ENCODE results near the gene GRID2IP.
A peak's percentile ranks its signal among the peaks of the same experiment; 100 is the strongest.

The GRID2IP gene

DNA sequence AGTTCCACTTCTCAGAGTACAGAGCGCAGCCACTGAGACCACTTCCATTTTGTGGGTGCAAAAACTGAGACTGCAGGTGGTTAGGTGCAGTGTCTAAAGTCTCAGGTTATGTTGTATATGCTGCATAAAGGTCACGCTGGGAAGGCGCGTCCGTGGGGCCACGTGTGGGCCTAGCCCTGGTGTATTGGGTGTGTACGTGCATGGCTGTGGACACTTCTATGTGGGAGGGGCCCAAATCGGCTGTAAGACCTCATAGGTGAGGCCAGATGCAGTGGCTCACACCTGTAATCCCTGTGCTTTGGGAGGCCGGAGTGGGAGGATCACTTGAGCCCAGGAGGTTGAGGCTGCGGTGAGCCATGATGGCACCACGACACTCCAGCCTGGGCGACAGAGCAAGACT lies 37.7 kb downstream of the GRID2IP start:
- peaks cover 6% of the 10 kb centered on the region for H3K4me1 Mint-ChIP-seq
- no peaks in the 10 kb centered on the region for H3K9me3 Mint-ChIP-seq
- no peaks in the 10 kb centered on the region for H3K36me3 Mint-ChIP-seq (ENCODE audit: low read depth)
- DNase-seq (no peak), ATAC-seq (no peak)
- no peaks in the 10 kb centered on the region for H3K27me3 Mint-ChIP-seq
- H3K27ac Mint-ChIP-seq, result no peak overlapping the region
- H3K4me3 Mint-ChIP-seq, result no peak overlapping the region

DNA sequence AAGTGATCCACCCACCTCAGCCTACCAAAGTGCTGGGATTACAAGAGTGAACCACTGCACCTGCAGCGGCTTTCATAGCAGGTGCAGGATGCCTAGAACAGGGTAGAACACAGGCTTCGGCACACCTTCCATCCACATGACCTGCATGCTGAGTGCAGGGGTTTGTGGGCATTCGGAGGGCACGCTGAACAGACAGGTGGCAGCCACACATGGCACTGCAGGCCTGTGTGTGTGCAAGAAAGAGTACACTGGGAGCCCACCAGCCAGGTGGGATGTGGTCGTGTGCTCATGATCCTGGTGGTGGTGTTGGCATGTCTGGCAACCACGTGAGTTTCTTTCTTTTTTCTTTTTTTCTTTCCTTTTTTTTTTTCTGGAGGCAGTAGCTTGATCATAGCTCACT lies 38.4 kb downstream of the GRID2IP start:
- Mint-ChIP-seq H3K4me3 (no peak overlapping the region), H3K9me3 (no peaks in the 10 kb centered on the region), H3K27ac (no peak overlapping the region), H3K27me3 (no peaks in the 10 kb centered on the region), H3K4me1 (peaks cover 6% of the 10 kb centered on the region), H3K36me3 (ENCODE audit: low read depth) (no peaks in the 10 kb centered on the region)
- DNase-seq (no peak), ATAC-seq (no peak)

DNA sequence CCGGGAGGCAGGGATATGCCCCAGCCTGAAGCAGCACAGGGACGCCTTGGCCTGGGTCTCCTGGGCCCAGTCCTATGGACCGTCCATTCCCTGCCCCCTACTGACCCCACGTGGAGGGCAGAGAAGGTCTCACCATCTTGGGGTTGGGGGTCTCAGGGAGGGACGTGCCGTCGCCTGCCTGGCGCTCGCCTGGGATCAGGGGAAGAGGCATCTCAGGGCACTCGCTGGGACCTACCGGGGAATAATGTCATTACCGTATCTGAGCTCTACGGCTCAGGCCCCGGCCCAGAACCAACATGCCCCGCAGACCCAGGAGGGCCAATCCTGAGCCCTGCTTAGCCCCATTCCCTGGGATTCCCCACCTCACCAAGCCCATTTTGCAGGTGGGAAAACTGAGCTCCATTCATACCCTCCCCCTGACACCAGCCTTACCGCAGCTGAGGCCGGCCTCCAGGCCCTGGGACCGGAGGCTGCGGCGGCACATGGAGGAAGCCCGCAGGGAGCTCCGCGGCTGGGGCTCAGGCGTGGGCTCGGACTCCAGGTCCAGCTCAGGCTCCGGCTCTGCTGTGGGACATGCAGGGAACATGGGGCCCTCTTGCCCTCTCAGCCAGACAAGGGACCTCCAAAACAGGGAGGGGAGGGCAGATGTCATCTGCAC lies 40.7 kb downstream of the GRID2IP start:
- DNase-seq, result no peak
- H3K27ac Mint-ChIP-seq, result no peak overlapping the region
- H3K4me3 Mint-ChIP-seq, result no peak overlapping the region
- H3K36me3 Mint-ChIP-seq (ENCODE audit: low read depth), result no peaks in the 10 kb centered on the region
- H3K27me3 Mint-ChIP-seq, result no peaks in the 10 kb centered on the region
- no peaks in the 10 kb centered on the region for H3K4me1 Mint-ChIP-seq
- ATAC-seq, result no peak
- no peaks in the 10 kb centered on the region for H3K9me3 Mint-ChIP-seq

DNA sequence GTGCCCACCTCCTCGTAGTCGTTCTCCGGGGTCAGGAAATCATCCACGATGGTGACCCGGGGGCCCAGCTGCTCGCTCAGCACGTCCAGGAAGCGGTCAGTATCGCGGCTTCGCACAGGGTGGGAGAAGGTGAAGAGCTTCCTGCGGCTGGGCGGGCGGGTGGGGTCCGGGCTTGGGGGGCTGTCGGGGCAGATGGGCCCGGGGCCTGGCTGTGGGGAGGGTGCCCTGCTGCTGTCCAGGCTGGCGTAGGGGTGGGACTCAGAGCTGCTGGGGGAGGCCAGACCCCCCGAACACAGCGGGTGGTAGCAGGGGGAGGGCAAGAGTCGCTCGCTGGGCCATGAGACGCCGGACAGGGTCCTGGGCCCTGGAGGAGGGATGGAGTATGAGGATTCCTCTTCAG lies 42.3 kb downstream of the GRID2IP start:
- H3K4me1 Mint-ChIP-seq, result peaks cover 4% of the 10 kb centered on the region
- ATAC-seq (no peak), DNase-seq (no peak)
- no peaks in the 10 kb centered on the region for H3K9me3 Mint-ChIP-seq
- H3K27ac Mint-ChIP-seq, result no peak overlapping the region
- no peaks in the 10 kb centered on the region for H3K36me3 Mint-ChIP-seq (ENCODE audit: low read depth)
- H3K4me3 Mint-ChIP-seq, result no peak overlapping the region
- no peaks in the 10 kb centered on the region for H3K27me3 Mint-ChIP-seq

DNA sequence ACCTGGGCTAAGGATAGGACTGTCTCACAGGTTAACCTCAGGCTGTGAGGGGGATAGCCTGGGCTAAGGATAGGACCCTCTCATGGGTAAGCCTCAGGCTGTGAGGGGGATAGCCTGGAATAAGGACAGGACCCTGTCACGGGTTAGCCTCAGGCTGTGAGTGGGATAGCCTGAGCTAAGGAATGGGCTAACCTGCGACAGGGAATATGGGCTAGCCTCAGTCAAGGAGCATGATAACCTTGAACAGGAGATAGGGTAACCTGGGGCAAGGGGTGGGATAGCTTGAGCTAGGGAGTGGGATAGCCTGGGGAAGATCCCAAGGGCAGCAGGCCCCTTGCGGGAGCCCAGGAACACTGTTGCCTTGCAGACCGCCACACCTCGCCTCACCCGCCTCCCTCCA lies 42.7 kb downstream of the GRID2IP start:
- H3K4me3 Mint-ChIP-seq, result no peak overlapping the region
- H3K9me3 Mint-ChIP-seq, result no peaks in the 10 kb centered on the region
- H3K4me1 Mint-ChIP-seq, result peaks cover 4% of the 10 kb centered on the region
- ATAC-seq (no peak), DNase-seq (no peak)
- no peaks in the 10 kb centered on the region for H3K36me3 Mint-ChIP-seq (ENCODE audit: low read depth)
- H3K27ac Mint-ChIP-seq, result no peak overlapping the region
- H3K27me3 Mint-ChIP-seq, result no peaks in the 10 kb centered on the region

DNA sequence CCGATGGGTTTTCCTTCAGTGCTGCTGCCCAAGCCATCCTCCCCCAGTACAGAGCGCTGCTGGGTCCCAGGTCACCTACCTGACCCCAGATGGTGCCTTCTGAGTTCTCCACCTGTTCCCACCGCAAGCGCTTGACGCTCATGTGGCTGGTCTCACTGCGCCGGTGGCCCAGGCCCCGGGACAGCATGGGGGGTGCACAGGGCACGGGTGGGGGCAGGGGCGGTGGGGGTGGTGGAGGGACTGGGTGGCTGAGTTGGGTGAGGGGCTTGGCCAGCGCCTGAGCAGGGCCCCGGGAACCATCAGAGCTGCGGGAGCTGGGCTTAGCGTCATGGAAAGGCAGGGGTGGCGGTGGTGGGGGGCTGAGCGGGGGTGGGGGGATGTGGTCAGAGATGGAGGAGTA lies 43.4 kb downstream of the GRID2IP start:
- Mint-ChIP-seq H3K4me1 (peaks cover 4% of the 10 kb centered on the region), H3K4me3 (no peak overlapping the region), H3K27me3 (no peaks in the 10 kb centered on the region), H3K27ac (no peak overlapping the region), H3K9me3 (no peaks in the 10 kb centered on the region), H3K36me3 (ENCODE audit: low read depth) (no peaks in the 10 kb centered on the region)
- DNase-seq, result no peak
- no peak for ATAC-seq

DNA sequence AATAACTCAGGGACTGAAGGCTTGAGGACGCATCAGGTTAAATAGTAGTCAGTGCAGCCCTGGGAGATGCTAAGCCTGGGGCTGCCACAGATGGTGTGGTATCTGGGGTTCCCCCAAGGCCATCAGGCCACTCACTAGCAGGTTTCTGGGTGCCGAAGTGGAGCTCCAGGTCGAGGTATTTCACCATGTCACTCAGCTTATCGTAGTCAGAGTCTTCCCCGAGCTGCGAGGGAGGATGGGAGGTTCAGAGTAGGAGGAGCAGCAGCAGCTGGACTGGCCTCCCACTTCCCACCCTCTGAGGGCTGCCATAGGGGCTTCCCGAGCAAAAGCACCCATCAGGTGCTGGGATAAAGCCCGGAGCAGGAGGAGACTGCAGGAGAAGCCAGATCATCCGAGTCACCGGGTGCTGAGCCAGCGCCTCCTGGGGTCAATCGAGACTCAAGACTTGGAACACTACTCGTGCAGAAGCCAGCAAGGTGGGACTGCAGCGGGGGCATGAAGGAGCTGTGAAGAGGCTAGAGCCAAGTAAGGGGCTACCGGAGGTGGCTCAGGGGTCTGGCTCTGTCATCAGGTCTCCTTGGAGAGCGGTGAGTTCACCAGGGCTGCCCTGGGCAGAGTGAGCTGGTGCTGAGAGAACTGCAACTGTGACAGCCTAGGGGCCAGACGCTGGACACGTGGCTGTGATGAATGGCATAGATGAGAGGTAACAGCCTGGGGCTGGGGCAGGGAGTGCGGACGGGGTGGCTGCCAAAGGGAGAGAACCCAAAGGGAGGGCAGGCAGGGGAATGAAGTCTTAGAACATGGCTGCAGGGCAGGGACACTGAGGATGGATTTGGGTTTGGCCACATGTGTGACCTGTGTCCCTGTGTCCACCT lies 45.3 kb downstream of the GRID2IP start:
- no peaks in the 10 kb centered on the region for H3K27me3 Mint-ChIP-seq
- H3K9me3 Mint-ChIP-seq, result no peaks in the 10 kb centered on the region
- ATAC-seq, result no peak
- DNase-seq, result no peak
- H3K4me1 Mint-ChIP-seq, result peaks cover 4% of the 10 kb centered on the region
- no peak overlapping the region for H3K27ac Mint-ChIP-seq
- H3K4me3 Mint-ChIP-seq, result peak overlapping the region; percentile 81
- H3K36me3 Mint-ChIP-seq (ENCODE audit: low read depth), result no peaks in the 10 kb centered on the region

DNA sequence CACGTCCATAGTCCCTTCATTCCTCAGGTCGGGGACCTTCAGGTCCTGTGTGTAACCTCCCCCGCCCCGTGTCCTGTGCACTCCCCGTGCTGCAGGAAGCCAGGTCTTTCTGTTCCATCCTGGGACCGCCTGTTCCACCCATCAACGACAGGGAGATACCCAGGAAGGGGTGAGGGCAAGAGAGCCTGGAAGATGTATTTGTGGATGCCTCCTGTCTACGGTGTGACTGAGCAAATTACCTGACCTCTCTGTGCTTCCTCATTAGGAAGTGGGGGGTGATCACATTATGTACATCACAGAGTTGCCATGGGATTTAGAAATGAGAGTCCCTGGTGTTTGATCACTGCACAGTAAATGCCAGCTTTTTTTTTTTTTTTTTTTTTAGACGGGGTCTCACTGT lies 46.3 kb downstream of the GRID2IP start:
- no peaks in the 10 kb centered on the region for H3K9me3 Mint-ChIP-seq
- no peaks in the 10 kb centered on the region for H3K27me3 Mint-ChIP-seq
- peaks cover 4% of the 10 kb centered on the region for H3K4me1 Mint-ChIP-seq
- no peaks in the 10 kb centered on the region for H3K36me3 Mint-ChIP-seq (ENCODE audit: low read depth)
- H3K4me3 Mint-ChIP-seq, result peak overlapping the region; percentile 81
- ATAC-seq (no peak), DNase-seq (no peak)
- no peak overlapping the region for H3K27ac Mint-ChIP-seq

DNA sequence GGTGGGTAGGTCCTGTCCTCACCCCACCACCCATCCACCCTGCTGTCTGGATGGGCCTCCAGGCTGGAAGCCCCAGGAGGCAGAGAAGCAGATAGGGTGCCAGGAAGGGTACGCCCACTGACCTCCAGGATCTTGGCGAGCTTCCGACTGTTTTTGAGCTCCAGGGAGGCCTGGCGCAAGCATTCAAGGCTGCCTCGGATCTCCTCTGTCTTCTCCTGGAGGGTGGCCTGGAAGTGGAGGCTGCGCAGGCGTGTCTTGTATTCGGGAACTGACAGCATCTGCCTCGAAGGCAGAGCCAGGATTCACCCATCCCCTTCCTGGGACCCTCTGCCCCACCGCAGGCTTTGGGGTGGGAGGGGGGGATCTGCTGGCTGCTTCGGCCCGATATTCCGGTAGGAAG lies 48.4 kb downstream of the GRID2IP start:
- H3K27me3 Mint-ChIP-seq, result no peaks in the 10 kb centered on the region
- no peaks in the 10 kb centered on the region for H3K36me3 Mint-ChIP-seq (ENCODE audit: low read depth)
- ATAC-seq (no peak), DNase-seq (no peak)
- H3K4me1 Mint-ChIP-seq, result peaks cover 4% of the 10 kb centered on the region
- no peak overlapping the region for H3K27ac Mint-ChIP-seq
- no peaks in the 10 kb centered on the region for H3K9me3 Mint-ChIP-seq
- H3K4me3 Mint-ChIP-seq, result peak overlapping the region; percentile 26

DNA sequence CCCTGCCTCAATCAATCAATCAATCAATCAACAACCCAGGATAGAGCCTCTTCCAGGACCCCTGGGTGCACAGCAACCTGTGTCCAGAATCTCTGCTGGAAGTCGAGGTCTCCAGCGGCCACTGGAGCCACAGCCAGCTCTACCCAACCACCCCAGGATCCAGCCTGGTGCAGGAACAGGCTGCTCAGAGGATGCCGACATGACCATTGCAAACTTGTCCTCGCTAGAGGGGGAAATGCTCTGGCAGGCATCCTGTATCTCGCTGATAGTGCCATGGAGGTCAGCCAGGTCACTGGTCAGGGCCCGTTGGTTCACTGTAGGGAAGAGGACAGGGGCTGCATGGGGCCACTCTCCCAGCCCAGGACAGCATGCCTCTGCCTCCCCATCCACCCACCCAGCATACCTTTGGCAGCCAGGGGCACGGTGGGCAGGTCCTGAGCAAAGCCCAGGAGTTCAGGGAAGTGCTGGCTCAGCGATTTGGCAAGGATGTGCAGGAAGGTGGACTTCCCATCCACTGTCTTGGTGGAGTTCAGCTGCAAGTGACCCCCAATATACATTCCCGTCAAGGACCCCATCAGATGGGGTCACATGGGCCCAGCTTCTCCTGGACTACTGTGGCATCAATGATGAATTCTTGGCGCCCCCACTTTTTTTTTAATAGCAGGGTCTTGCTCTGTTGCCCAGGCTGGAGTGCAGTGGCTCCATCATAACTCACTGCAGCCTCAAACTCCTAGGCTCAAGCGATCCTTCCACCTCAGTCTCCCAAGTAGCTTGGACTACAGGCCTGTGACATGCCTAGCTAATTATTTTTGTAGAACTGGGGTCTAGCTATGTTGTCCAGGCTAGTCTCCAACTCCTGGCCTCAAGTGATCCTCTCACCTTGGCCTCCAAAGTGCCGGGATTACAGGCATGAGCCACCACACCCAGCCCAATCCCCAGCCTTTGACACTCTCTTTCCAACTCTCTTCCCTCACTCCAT lies 49.4 kb downstream of the GRID2IP start:
- Mint-ChIP-seq H3K36me3 (ENCODE audit: low read depth) (no peaks in the 10 kb centered on the region), H3K27me3 (no peaks in the 10 kb centered on the region), H3K27ac (no peak overlapping the region), H3K9me3 (no peaks in the 10 kb centered on the region), H3K4me3 (no peak overlapping the region), H3K4me1 (peaks cover 4% of the 10 kb centered on the region)
- ATAC-seq (no peak), DNase-seq (no peak)

DNA sequence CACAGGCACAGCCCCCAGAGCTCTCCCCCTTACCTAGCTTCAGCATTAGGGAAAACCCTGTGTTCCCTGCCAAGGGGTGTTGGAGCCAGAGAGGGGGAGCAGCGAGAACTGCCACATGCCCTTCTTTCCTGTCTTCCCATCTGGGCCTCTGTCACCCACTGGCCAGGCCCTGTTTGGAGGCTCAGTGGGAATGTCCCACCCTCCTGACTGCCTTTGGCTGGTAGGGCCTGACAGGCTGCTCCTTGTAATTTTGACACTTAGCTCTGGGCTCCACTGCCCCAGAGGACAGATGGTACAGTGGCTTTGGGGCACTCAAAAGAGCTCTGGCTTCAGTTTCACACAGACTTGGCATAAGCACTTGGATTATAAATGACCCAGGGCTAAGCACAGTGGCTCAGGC lies 50.6 kb downstream of the GRID2IP start:
- Mint-ChIP-seq H3K27ac (no peak overlapping the region), H3K36me3 (ENCODE audit: low read depth) (no peaks in the 10 kb centered on the region), H3K27me3 (no peaks in the 10 kb centered on the region), H3K9me3 (no peaks in the 10 kb centered on the region), H3K4me1 (peaks cover 4% of the 10 kb centered on the region), H3K4me3 (no peak overlapping the region)
- no peak for DNase-seq
- ATAC-seq, result no peak

DNA sequence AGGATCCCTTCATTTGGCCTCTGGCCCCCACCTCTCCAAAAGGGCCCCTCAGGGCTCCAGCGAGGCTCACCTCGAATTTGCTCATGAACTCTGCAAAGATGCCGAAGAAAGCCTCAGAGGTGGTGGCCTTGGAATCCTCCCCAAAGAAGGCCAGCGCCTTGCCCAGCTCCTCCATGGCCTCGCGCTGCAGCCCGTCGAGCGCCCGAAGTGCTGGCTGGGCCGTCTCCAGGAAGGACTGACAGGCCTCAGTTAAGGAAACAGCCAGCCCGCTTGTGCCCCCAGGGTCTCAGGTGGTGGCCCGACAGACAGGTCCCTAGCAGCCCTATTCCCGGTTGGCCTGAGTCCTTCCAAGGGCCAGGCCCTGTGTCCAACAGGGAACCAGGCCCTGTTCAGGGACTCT lies 53.3 kb downstream of the GRID2IP start:
- H3K27ac Mint-ChIP-seq, result no peak overlapping the region
- H3K36me3 Mint-ChIP-seq (ENCODE audit: low read depth), result no peaks in the 10 kb centered on the region
- H3K4me3 Mint-ChIP-seq, result no peak overlapping the region
- no peaks in the 10 kb centered on the region for H3K9me3 Mint-ChIP-seq
- no peak for DNase-seq
- no peaks in the 10 kb centered on the region for H3K4me1 Mint-ChIP-seq
- ATAC-seq, result no peak
- no peaks in the 10 kb centered on the region for H3K27me3 Mint-ChIP-seq

DNA sequence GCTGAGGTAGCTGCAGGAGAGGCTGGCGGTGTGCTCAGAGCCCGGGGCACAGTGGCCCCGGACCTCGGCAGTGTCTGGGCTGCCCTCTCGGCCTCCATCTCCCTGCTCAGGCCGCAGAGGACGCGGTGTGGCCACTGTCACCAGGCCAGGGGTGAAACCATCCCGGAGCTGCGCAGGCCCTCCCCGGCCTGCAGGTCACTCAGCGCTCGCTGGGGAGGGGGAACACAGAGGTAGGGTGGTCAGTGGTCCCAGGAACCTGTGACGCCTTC lies 53.7 kb downstream of the GRID2IP start:
- Mint-ChIP-seq H3K9me3 (no peaks in the 10 kb centered on the region), H3K4me1 (no peaks in the 10 kb centered on the region), H3K27ac (no peak overlapping the region), H3K27me3 (peaks cover 2% of the 10 kb centered on the region), H3K36me3 (ENCODE audit: low read depth) (no peaks in the 10 kb centered on the region), H3K4me3 (no peak overlapping the region)
- ATAC-seq (peak; percentile 15), DNase-seq (no peak)

DNA sequence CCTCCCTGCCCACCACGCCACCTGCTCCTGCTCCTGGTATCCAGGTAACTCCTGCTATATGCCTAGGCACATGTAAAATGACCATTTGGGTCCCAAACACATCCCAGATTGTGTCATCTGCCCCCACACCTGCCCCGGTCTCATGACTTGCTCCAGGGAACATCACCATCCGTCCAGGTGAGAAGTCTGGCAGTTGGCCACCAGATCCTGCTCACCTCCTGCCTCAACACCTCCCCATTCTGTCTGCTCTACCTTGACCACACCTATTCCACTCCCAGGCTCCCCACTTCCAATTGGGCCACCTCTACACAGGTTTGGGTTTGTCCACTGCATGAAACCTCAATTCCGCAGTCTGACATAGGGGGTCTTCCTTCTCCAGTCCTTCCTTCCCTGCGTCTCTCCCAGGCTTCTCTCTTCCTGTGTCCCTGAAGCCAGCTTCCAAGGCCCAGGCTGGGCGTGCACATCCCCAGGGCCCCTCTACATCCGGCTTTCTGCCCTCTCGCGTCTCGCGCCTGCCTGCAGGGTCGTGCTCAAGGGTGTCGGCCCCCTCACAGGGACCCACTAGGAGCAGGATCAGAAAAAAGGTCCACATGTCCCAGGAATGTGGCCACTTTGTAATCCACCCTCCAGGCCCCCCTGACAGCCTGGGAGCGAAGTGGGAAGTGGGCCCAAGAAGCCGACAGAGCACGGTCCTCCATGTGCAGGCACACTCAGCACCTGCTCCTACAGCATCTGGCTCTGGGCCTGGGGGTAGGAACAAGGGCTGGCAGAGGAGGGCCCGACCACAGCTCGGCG lies 54.2 kb downstream of the GRID2IP start:
- Mint-ChIP-seq H3K4me1 (no peaks in the 10 kb centered on the region), H3K27me3 (peaks cover 2% of the 10 kb centered on the region), H3K9me3 (no peaks in the 10 kb centered on the region), H3K4me3 (no peak overlapping the region), H3K36me3 (ENCODE audit: low read depth) (no peaks in the 10 kb centered on the region), H3K27ac (no peak overlapping the region)
- no peak for DNase-seq
- no peak for ATAC-seq

All from activated naive CD8-positive, alpha-beta T cell treated with anti-CD3 and anti-CD28 coated beads, Interleukin-2, amount 50 U/mL, for 24 hours (primary cell).